ENCODE data around the gene NEDD4.

The NEDD4 gene

GRCh38 chr15:55899537-55899936 is 93.9 kb downstream of the NEDD4 start:
- no peak for DNase-seq (ENCODE audit: low read depth)
- no peak for TF ChIP-seq CTCF (conservative IDR thresholded peaks at IDR 0.05; ENCODE audit: low read depth, low read length)
- no peak overlapping the region for H3K4me3 ChIP-seq (ENCODE audit: low read length)

- peak; percentile 96 for TF ChIP-seq CTCF (conservative IDR thresholded peaks at IDR 0.05; ENCODE audit: low read depth, low read length)
- no peak overlapping the region for H3K4me3 ChIP-seq (ENCODE audit: low read length)
- DNase-seq (ENCODE audit: low read depth): no peak
These were observed 95.7 kb downstream of the NEDD4 start for GRCh38 chr15:55897560-55898336.

GRCh38 chr15:55894399-55894965 is 98.9 kb downstream of the NEDD4 start:
- H3K4me3 ChIP-seq (ENCODE audit: low read length): no peak overlapping the region
- no peak for DNase-seq (ENCODE audit: low read depth)
- no peak for TF ChIP-seq CTCF (conservative IDR thresholded peaks at IDR 0.05; ENCODE audit: low read depth, low read length)

GRCh38 chr15:55893852-55894251 is 99.6 kb downstream of the NEDD4 start:
- TF ChIP-seq CTCF (conservative IDR thresholded peaks at IDR 0.05; ENCODE audit: low read depth, low read length): no peak

GRCh38 chr15:55891196-55891595 is 102.2 kb downstream of the NEDD4 start:
- DNase-seq (ENCODE audit: low read depth): no peak
- TF ChIP-seq CTCF (conservative IDR thresholded peaks at IDR 0.05; ENCODE audit: low read depth, low read length): no peak
- no peak overlapping the region for H3K4me3 ChIP-seq (ENCODE audit: low read length)

More at GRCh38 chr15:55893852-55894251, 99.6 kb downstream of the NEDD4 start:
- no peak for DNase-seq (ENCODE audit: low read depth)
- no peak overlapping the region for H3K4me3 ChIP-seq (ENCODE audit: low read length)

GRCh38 chr15:55884223-55884622 is 109.2 kb downstream of the NEDD4 start:
- no peak overlapping the region for H3K4me3 ChIP-seq (ENCODE audit: low read length)
- DNase-seq (ENCODE audit: low read depth): no peak
- TF ChIP-seq CTCF (conservative IDR thresholded peaks at IDR 0.05; ENCODE audit: low read depth, low read length): no peak

GRCh38 chr15:55879181-55879580 is 114.2 kb downstream of the NEDD4 start:
- no peak for TF ChIP-seq CTCF (conservative IDR thresholded peaks at IDR 0.05; ENCODE audit: low read depth, low read length)
- DNase-seq (ENCODE audit: low read depth): no peak
- no peak overlapping the region for H3K4me3 ChIP-seq (ENCODE audit: low read length)

All from retinal pigment epithelial cell (primary cell).